A673 (cell line): Measurements from ENCODE around the gene UBE2U.

Experiments used
- CTCF ChIP-seq: fragments of 300-800, 200-600 bp; sonication (generic); conservative IDR thresholded peaks from 2 replicates; pipeline ENCODE4 v1.5.1; 2017; ENCODE audit warnings: low read depth, mild to moderate bottlenecking, antibody characterized with exemption, low read length, moderate library complexity, mixed read lengths
- EZH2 ChIP-seq: fragments of 200-600 bp; sonication (generic); IDR thresholded peaks from 2 replicates; pipeline ENCODE4 v1.6.1; 2017; ENCODE audit warnings: borderline replicate concordance, low read depth, mild to moderate bottlenecking, mixed read lengths, antibody characterized with exemption, low read length; ENCODE audit not compliant: poor library complexity, severe bottlenecking

- no peak for TF ChIP-seq EZH2
- no peak for TF ChIP-seq CTCF
Observed at GRCh38 chr1:64309431-64309831, 106.0 kb downstream of the UBE2U start.
